Measurements from ENCODE around the gene CCDC51. TPM values are rescaled to one million over a fixed set of nuclear protein-coding genes. Genes with fewer than 3 reads are reported as not detected.

CCDC51 gene
- total and polyA plus RNA-seq, 9 of the 15 experiments (the other 6 are each of a cell fraction or from before 2014, with no cell fraction given): 6.5 to 18.6 (median 15.7) TPM

DNA sequence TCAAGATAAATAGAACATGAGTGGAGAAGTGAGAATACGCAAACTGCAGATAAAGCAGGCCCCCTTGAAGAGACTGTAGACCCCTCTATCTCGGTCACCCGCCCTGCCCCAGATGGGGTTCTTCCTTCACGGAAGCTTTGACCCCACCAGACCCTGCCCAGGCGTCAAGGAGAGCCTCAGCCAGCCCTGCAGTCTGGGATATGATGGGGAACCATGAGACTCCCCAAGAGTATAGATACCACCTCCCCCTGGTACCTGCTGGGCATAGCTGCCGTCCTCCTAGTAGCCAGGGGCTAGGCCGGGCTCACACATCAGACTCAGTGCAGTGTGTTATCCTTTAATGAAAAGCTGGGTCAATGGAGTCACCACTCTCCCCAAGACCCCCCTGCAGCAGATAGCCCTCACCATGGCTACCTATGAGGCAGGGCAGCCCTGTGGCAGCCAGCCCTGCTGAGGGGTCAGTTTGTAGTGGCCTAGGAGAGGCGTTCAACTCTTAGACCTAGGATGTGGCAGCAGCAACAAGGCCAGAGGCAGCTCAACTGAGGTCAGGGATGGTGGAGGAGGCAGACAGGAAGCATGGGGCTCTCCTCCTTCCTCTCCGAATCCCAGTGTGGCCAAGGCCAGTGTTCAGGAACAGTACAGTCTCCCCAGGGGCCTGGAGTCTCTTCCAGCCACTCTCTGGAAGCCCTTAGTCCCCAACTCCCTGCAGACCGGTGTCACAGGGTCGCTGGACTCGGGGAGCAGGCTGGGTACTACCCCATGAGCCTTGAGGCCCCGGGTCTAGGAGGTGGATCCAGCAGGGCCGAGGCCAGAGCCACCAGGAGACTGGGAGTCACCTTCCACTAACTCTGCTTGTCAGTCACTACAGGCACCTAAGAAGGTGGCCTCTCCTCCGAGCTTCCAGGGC is 36.1 kb downstream of the CCDC51 start:
- Histone ChIP-seq H3K27ac (ENCODE audit: extremely low read depth, low read depth, low read length) (no peak overlapping the region), H3K36me3 (ENCODE audit: control insufficient read depth, insufficient read depth, low read length) (no peaks in the 10 kb centered on the region), H3K9me3 (replicated peaks; ENCODE audit: control insufficient read depth, insufficient read depth, low read depth, low read length) (no peaks in the 10 kb centered on the region), H4K20me1 (replicated peaks; ENCODE audit: control insufficient read depth, insufficient read depth, low read length) (0 out of 2 replicates have a peak, but pooled peaks cover 4% of the 10 kb centered on the region), H3K4me3 (no peak overlapping the region), H3K4me1 (replicated peaks in 1 of 2; ENCODE audit: control insufficient read depth in 2 of 2, insufficient read depth in 2 of 2, low read length in 2 of 2) (peaks cover 0 to 5% of the 10 kb centered on the region in 2 experiments; a peak in 1 of 5 replicates), H3K4me2 (ENCODE audit: insufficient read depth, low read length) (no peak overlapping the region), H2AFZ (ENCODE audit: low read depth, low read length) (no peak overlapping the region), H3K27me3 (ENCODE audit: control insufficient read depth in 2 of 2, insufficient read depth in 2 of 2, low read length in 2 of 2) (no peaks in the 10 kb centered on the region), H3K9me1 (ENCODE audit: control insufficient read depth, insufficient read depth, low read length) (no peaks in the 10 kb centered on the region), H3K9ac (ENCODE audit: insufficient read depth in 1 of 2, low read depth in 2 of 2, low read length in 2 of 2) (no peak overlapping the region), H3K79me2 (ENCODE audit: control insufficient read depth, insufficient read depth, low read length) (no peaks in the 10 kb centered on the region)
- POLR2A ChIA-PET: no interaction called here
- TF ChIP-seq DPF2 (IDR thresholded peaks at IDR 0.05): no peak
- no peak for TF ChIP-seq E2F3 (CRISPR knock-in tag; IDR thresholded peaks at IDR 0.05)
- TF ChIP-seq TAF1 (IDR thresholded peaks at IDR 0.05; ENCODE audit: control insufficient read depth, extremely low read depth, insufficient read depth, low read length, severe bottlenecking): no peak
- no peak for TF ChIP-seq PRPF4 (IDR thresholded peaks at IDR 0.05; ENCODE audit: insufficient read depth, low read depth, low read length, poor library complexity, severe bottlenecking)
- TF ChIP-seq RB1 (IDR thresholded peaks at IDR 0.05; ENCODE audit: low read depth): no peak
- TF ChIP-seq, protein P1, sequence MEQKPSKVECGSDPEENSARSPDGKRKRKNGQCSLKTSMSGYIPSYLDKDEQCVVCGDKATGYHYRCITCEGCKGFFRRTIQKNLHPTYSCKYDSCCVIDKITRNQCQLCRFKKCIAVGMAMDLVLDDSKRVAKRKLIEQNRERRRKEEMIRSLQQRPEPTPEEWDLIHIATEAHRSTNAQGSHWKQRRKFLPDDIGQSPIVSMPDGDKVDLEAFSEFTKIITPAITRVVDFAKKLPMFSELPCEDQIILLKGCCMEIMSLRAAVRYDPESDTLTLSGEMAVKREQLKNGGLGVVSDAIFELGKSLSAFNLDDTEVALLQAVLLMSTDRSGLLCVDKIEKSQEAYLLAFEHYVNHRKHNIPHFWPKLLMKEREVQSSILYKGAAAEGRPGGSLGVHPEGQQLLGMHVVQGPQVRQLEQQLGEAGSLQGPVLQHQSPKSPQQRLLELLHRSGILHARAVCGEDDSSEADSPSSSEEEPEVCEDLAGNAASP (IDR thresholded peaks at IDR 0.05): no peak
- TF ChIP-seq, protein P2, sequence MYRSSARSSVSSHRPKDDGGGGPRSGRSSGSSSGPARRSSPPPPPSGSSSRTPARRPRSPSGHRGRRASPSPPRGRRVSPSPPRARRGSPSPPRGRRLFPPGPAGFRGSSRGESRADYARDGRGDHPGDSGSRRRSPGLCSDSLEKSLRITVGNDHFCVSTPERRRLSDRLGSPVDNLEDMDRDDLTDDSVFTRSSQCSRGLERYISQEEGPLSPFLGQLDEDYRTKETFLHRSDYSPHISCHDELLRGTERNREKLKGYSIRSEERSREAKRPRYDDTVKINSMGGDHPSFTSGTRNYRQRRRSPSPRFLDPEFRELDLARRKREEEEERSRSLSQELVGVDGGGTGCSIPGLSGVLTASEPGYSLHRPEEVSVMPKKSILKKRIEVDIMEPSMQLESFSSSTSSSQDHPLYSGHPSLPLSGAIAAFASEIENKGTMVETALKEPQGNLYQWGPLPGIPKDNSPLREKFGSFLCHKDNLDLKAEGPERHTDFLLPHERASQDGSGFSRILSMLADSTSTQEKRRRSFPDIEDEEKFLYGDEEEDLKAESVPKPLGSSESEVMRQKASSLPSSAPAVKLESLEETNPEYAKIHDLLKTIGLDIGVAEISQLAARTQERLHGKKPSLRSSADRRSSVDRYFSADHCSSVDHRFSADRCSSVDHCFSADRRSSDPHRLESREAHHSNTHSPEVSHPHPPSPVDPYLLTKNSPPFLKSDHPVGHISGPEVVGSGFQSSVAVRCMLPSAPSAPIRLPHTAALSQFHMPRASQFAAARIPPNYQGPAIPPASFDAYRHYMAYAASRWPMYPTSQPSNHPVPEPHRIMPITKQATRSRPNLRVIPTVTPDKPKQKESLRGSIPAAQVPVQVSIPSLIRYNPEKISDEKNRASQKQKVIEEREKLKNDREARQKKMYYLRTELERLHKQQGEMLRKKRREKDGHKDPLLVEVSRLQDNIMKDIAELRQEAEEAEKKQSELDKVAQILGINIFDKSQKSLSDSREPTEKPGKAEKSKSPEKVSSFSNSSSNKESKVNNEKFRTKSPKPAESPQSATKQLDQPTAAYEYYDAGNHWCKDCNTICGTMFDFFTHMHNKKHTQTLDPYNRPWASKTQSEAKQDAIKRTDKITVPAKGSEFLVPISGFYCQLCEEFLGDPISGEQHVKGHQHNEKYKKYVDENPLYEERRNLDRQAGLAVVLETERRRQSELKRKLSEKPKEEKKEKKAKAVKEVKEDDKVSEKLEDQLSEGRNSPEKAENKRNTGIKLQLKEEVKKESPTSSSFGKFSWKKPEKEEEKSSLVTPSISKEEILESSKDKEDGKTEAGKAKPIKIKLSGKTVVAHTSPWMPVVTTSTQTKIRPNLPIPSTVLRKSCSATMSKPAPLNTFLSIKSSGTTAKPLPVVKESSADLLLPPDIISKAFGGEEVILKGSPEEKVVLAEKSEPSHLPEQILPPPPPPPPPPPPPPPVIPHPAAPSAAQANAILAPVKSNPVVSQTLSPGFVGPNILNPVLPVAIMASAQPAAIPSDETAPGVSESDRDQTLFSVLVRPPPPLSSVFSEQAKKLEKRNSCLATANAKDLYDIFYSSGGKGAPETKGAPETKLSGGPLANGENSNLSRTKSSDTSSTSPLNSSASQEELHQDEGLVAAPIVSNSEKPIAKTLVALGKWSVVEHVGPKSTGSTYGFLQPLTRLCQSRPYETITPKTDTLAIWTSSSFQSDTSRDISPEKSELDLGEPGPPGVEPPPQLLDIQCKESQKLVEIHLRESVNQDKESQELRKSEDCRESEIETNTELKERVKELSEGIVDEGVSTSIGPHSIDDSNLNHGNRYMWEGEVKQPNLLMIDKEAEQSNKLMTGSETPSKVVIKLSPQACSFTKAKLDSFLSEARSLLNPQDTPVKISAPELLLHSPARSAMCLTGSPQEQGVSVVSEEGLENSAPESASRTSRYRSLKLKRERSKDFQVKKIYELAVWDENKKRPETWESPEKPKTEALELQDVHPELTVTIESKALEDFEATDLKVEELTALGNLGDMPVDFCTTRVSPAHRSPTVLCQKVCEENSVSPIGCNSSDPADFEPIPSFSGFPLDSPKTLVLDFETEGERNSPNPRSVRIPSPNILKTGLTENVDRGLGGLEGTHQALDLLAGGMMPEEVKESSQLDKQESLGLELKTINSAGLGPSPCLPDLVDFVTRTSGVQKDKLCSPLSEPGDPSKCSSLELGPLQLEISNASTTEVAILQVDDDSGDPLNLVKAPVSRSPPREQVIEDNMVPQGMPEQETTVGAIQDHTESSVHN (IDR thresholded peaks at IDR 0.05; ENCODE audit: borderline replicate concordance in 1 of 2, low read depth in 1 of 2): no peak
- DNase-seq (ENCODE audit: extremely low read depth in 1 of 4, low spot score in 3 of 4) (no peak), ATAC-seq (no peak), FAIRE-seq (no peak)
- intact Hi-C loops (cut with micrococcal nuclease) (loop anchor here (5.0 to 10.0 kb wide), 3 partner anchors 101 to 209 kb away; partner anchors contain the start of gene SHISA5), in situ Hi-C loops (cut with MboI) (loop anchor here (5.0 kb wide), 1 partner anchor 34 kb away; no protein-coding TSS in a partner anchor)
- WGBS (ENCODE audit: insufficient coverage, low coverage, missing lambda C conversion rate): 43% methylated on average over 15 of the region's 15 CpGs
- CTCF ChIA-PET (ENCODE audit: low intra/inter-chr PET ratio): no interaction called here
- no TSS peak for BruUV-seq (replicated peaks)

All from K562 (cell line).